GM12878 (cell line): ENCODE measurements around the gene ISG20L2. TPM values are rescaled to one million over a fixed set of nuclear protein-coding genes. Genes with fewer than 3 reads are reported as not detected.

ENCODE experiments used
- BACH1 ChIP-seq: fragments of 450-650 bp; IDR thresholded peaks from 2 replicates; pipeline ENCODE4 v1.6.1; 2017; ENCODE audit warnings: mild to moderate bottlenecking, borderline replicate concordance
- CHD4 ChIP-seq: fragments of 200-600 bp; sonication (generic); IDR thresholded peaks from 2 replicates; pipeline ENCODE4 v1.6.1; 2016; ENCODE audit warnings: mild to moderate bottlenecking
- CREB1 ChIP-seq: IDR thresholded peaks from 2 replicates; pipeline ENCODE4 v1.6.1; 2012; ENCODE audit warnings: low read depth, mild to moderate bottlenecking, inconsistent platforms
- ESRRA ChIP-seq: IDR thresholded peaks from 2 replicates; pipeline ENCODE4 v1.6.1; 2012; ENCODE audit warnings: mild to moderate bottlenecking, low read length, improper control_type of control experiment
- FOXM1 ChIP-seq: IDR thresholded peaks from 2 replicates; pipeline ENCODE4 v1.6.1; 2012; ENCODE audit warnings: low read depth, mild to moderate bottlenecking, inconsistent platforms, low read length, moderate library complexity
- HDAC2 ChIP-seq: fragments of 200-600 bp; sonication (generic); IDR thresholded peaks from 2 replicates; pipeline ENCODE4 v1.6.1; 2017
- HDGF ChIP-seq: fragments of 450-650 bp; IDR thresholded peaks from 2 replicates; pipeline ENCODE4 v1.6.1; 2016; ENCODE audit warnings: antibody characterized with exemption
- IKZF2 ChIP-seq, 2 experiments: fragments of 450-650 bp; IDR thresholded peaks; 2 replicates each; pipeline ENCODE4 v1.6.1; 2017; ENCODE audit warnings: mild to moderate bottlenecking in 2 of 2, moderate library complexity in 2 of 2
- MYB ChIP-seq: fragments of 150-350 bp; IDR thresholded peaks from 2 replicates; pipeline ENCODE4 v1.6.1; 2014; ENCODE audit warnings: mild to moderate bottlenecking, low read depth, low read length, borderline replicate concordance
- NRF1 ChIP-seq: conservative IDR thresholded peaks from 2 replicates; pipeline ENCODE4 v1.6.1; 2011; ENCODE audit warnings: mild to moderate bottlenecking, low read depth, low read length, improper control_type of control experiment
- POLR2A ChIP-seq: IDR thresholded peaks from 2 replicates; pipeline ENCODE4 v1.6.1; 2011; ENCODE audit warnings: low read depth, mild to moderate bottlenecking, low read length
- RB1 ChIP-seq: fragments of 450-650 bp; formaldehyde crosslinking; IDR thresholded peaks from 2 replicates; pipeline ENCODE4 v1.6.1; 2017; ENCODE audit warnings: mild to moderate bottlenecking, borderline replicate concordance
- SP1 ChIP-seq: IDR thresholded peaks from one replicate; pipeline ENCODE4 v1.6.1; 2011; ENCODE audit warnings: low read depth, low read length
- SREBF2 ChIP-seq: IDR thresholded peaks from 2 replicates; pipeline ENCODE4 v1.6.1; 2012; ENCODE audit warnings: mild to moderate bottlenecking, low read length
- STAT1 ChIP-seq: fragments of 450-650 bp; conservative IDR thresholded peaks from 2 replicates; pipeline ENCODE4 v1.6.1; 2014; ENCODE audit warnings: antibody characterized with exemption, mild to moderate bottlenecking
- TAF1 ChIP-seq: IDR thresholded peaks from 2 replicates; pipeline ENCODE4 v1.6.1; 2011; ENCODE audit warnings: mild to moderate bottlenecking, low read depth, low read length, borderline replicate concordance
- TCF7 ChIP-seq: IDR thresholded peaks from 2 replicates; pipeline ENCODE4 v1.6.1; 2014; ENCODE audit warnings: antibody characterized with exemption, borderline replicate concordance
- ZNF622 ChIP-seq: fragments of 450-650 bp; IDR thresholded peaks from 2 replicates; pipeline ENCODE4 v1.6.1; 2017; ENCODE audit warnings: mild to moderate bottlenecking, inconsistent platforms
- polyA plus RNA-seq, 11 experiments: library from polyadenylated mRNA; depleted of rRNA in 4 of 11; unstranded in 6 of 11; stranded (reverse) in 5 of 11; fragments of >200 nt; fragmentation: Nextera tagmentation in 4 of 11; fragmentation: Illumina TruSeq in 1 of 11; extraction: Ambion mirVana in 4 of 11; extraction: Trizol in 1 of 11; gene quantifications; 1 replicate in 1 of 11; 2 replicates in 10 of 11; pipeline versions ENCODE4 v1.2.1 to v1.2.3, GENCODE V29; 2011 to 2016; ENCODE audit warnings: inconsistent platforms in 2 of 11, missing spikeins in 2 of 11, low read depth in 1 of 11
- total RNA-seq, 4 experiments: library from RNA; depleted of rRNA in 3 of 4; stranded (reverse); fragments of >200 nt in 3 of 4; fragmentation: Illumina TruSeq in 1 of 4; extraction: Trizol in 1 of 4; gene quantifications; 2 replicates each; pipeline versions ENCODE4 v1.2.1 to v1.2.3, GENCODE V29; 2013 to 2021
- TF ChIP-seq, protein P1 (sequence below): IDR thresholded peaks from 2 replicates; pipeline ENCODE4 v1.6.1; 2011; ENCODE audit warnings: borderline replicate concordance, low read depth, mild to moderate bottlenecking, moderate library complexity, low read length; ENCODE audit not compliant: insufficient read depth, poor library complexity, severe bottlenecking
- TF ChIP-seq, protein P2 (sequence below): IDR thresholded peaks from 2 replicates; pipeline ENCODE4 v1.6.1; 2012; ENCODE audit warnings: low read length, inconsistent platforms
- TF ChIP-seq, protein P3 (sequence below): fragments of 450-650 bp; IDR thresholded peaks from 2 replicates; pipeline ENCODE4 v1.6.1; 2017; ENCODE audit warnings: mild to moderate bottlenecking
- TF ChIP-seq, protein P4 (sequence below): IDR thresholded peaks from 2 replicates; pipeline ENCODE4 v1.6.1; 2012; ENCODE audit warnings: improper control_type of control experiment, low read depth, low read length; ENCODE audit not compliant: insufficient replicate concordance

The ISG20L2 gene
- total and polyA plus RNA-seq, 10 of the 15 experiments (the other 5 are each of a cell fraction or from before 2014, with no cell fraction given), result 16.4 to 111 (median 48.0) TPM

DNA sequence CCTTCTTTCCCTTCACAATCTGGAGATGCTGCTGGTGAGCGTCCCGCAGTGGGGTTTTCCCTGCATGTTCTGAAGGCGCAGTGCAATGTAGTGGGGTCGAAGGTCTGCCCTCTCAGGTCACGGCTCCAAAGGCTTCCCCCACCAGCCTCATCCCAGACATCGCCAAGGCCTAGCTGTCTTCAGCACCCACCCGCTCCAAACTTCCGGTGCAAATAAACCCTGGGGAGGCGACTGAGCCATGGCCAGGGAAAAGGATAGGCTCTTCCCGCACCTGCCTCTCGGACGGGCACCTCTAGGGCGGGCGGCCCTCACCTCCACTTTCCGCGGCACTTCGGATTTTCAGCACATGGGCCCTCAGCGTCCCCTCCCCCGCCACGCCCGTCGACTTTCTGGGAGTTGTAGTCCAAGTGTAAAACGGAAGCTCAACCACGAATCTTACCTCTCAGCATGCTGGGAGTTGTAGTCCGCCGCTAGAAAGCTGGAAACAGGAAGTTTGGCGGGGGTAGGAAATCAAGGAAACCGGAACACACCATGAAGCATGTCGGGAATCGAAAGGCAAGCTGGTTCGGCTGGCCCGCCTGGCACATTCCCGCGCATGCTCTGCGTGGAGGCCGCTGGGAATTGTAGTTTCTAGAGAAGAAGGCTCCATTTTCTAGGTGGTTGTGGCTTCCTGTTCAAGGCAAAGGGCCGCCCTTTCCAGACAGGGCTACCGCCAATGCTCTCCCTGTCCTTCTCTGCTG lies 12.3 kb upstream of the ISG20L2 start, which contains the start of gene MRPL24 (continued):
- TF ChIP-seq, protein P1, sequence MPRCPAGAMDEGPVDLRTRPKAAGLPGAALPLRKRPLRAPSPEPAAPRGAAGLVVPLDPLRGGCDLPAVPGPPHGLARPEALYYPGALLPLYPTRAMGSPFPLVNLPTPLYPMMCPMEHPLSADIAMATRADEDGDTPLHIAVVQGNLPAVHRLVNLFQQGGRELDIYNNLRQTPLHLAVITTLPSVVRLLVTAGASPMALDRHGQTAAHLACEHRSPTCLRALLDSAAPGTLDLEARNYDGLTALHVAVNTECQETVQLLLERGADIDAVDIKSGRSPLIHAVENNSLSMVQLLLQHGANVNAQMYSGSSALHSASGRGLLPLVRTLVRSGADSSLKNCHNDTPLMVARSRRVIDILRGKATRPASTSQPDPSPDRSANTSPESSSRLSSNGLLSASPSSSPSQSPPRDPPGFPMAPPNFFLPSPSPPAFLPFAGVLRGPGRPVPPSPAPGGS, result peak; percentile 24
- TF ChIP-seq CHD4, result no peak
- TF ChIP-seq NRF1, result peak; percentile 98
- TF ChIP-seq ESRRA, result peak; percentile 87; the same call in 1 of the 2 replicates
- TF ChIP-seq MYB, result peak; percentile 22; the same call in 1 of the 2 replicates
- peak; percentile 89 for TF ChIP-seq POLR2A
- TF ChIP-seq IKZF2 (IDR thresholded peaks at IDR 0.05), result peak; percentile 56 to 61; a peak in 3 of 4 replicates
- TF ChIP-seq, protein P2, sequence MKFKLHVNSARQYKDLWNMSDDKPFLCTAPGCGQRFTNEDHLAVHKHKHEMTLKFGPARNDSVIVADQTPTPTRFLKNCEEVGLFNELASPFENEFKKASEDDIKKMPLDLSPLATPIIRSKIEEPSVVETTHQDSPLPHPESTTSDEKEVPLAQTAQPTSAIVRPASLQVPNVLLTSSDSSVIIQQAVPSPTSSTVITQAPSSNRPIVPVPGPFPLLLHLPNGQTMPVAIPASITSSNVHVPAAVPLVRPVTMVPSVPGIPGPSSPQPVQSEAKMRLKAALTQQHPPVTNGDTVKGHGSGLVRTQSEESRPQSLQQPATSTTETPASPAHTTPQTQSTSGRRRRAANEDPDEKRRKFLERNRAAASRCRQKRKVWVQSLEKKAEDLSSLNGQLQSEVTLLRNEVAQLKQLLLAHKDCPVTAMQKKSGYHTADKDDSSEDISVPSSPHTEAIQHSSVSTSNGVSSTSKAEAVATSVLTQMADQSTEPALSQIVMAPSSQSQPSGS, result no peak
- TF ChIP-seq BACH1, result peak; percentile 32; the same call in 1 of the 2 replicates
- no peak for TF ChIP-seq FOXM1
- peak; percentile 19; the same call in 1 of the 2 replicates for TF ChIP-seq TCF7
- no peak for TF ChIP-seq HDAC2
- TF ChIP-seq STAT1, result peak; percentile 72
- TF ChIP-seq SP1, result no peak
- TF ChIP-seq HDGF, result no peak; the same call in 1 of the 2 replicates
- peak; percentile 60; the same call in 1 of the 2 replicates for TF ChIP-seq SREBF2
- TF ChIP-seq RB1, result 0 out of 2 replicates have a peak, but pooled peaks have one; percentile 18
- no peak for TF ChIP-seq CREB1
- TF ChIP-seq TAF1, result peak; percentile 60; the same call in 1 of the 2 replicates
- TF ChIP-seq, protein P3, sequence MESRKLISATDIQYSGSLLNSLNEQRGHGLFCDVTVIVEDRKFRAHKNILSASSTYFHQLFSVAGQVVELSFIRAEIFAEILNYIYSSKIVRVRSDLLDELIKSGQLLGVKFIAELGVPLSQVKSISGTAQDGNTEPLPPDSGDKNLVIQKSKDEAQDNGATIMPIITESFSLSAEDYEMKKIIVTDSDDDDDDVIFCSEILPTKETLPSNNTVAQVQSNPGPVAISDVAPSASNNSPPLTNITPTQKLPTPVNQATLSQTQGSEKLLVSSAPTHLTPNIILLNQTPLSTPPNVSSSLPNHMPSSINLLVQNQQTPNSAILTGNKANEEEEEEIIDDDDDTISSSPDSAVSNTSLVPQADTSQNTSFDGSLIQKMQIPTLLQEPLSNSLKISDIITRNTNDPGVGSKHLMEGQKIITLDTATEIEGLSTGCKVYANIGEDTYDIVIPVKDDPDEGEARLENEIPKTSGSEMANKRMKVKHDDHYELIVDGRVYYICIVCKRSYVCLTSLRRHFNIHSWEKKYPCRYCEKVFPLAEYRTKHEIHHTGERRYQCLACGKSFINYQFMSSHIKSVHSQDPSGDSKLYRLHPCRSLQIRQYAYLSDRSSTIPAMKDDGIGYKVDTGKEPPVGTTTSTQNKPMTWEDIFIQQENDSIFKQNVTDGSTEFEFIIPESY, result no peak
- TF ChIP-seq ZNF622, result no peak
- TF ChIP-seq, protein P4, sequence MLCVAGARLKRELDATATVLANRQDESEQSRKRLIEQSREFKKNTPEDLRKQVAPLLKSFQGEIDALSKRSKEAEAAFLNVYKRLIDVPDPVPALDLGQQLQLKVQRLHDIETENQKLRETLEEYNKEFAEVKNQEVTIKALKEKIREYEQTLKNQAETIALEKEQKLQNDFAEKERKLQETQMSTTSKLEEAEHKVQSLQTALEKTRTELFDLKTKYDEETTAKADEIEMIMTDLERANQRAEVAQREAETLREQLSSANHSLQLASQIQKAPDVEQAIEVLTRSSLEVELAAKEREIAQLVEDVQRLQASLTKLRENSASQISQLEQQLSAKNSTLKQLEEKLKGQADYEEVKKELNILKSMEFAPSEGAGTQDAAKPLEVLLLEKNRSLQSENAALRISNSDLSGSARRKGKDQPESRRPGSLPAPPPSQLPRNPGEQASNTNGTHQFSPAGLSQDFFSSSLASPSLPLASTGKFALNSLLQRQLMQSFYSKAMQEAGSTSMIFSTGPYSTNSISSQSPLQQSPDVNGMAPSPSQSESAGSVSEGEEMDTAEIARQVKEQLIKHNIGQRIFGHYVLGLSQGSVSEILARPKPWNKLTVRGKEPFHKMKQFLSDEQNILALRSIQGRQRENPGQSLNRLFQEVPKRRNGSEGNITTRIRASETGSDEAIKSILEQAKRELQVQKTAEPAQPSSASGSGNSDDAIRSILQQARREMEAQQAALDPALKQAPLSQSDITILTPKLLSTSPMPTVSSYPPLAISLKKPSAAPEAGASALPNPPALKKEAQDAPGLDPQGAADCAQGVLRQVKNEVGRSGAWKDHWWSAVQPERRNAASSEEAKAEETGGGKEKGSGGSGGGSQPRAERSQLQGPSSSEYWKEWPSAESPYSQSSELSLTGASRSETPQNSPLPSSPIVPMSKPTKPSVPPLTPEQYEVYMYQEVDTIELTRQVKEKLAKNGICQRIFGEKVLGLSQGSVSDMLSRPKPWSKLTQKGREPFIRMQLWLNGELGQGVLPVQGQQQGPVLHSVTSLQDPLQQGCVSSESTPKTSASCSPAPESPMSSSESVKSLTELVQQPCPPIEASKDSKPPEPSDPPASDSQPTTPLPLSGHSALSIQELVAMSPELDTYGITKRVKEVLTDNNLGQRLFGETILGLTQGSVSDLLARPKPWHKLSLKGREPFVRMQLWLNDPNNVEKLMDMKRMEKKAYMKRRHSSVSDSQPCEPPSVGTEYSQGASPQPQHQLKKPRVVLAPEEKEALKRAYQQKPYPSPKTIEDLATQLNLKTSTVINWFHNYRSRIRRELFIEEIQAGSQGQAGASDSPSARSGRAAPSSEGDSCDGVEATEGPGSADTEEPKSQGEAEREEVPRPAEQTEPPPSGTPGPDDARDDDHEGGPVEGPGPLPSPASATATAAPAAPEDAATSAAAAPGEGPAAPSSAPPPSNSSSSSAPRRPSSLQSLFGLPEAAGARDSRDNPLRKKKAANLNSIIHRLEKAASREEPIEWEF, result no peak
